ENCODE measurements around the gene KLHL29.
A peak's percentile ranks its signal among the peaks of the same experiment; 100 is the strongest.

KLHL29 gene

DNA sequence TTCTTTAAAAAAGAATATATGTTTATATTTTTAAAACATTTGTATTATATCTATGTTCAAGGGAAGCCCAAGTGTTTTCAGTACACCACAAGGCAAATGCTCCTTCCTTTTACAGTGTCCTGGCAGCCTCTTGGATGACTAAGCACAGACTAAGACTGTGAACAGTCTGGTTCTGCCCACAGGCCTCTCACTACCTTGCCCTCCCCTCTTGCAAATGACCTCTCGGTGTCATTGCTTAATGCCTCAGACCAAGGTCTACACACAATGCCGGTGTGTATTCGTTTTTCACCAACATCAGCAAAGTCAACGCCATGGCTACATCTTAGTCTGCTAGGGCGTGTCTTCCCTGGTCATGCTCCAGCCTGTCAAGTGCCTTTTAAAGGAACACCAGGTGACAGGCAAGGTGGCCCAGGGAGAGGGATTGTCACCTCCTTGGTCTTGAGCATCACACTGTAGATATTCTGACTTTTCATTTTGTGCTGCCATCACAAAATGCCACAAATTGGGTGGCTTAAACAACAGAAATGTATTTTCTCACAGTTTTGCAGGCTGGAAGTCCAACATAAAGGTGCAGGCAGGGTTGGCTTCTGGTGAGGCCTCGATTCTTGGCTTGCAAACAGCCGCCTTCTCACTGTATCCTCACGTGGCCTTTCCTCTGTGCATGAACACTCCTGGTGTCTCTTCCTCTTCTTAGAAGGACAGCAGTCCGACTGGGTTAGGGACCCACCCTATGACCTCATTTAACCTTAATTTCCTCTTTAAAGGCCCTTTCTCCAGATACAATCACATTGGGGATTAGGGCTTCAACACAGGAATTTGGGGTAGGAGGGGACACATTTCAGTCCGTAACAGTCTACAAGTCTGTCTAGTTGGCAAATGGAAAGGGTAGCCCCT is 266.5 kb downstream of the KLHL29 start:
- no peak for DNase-seq

DNA sequence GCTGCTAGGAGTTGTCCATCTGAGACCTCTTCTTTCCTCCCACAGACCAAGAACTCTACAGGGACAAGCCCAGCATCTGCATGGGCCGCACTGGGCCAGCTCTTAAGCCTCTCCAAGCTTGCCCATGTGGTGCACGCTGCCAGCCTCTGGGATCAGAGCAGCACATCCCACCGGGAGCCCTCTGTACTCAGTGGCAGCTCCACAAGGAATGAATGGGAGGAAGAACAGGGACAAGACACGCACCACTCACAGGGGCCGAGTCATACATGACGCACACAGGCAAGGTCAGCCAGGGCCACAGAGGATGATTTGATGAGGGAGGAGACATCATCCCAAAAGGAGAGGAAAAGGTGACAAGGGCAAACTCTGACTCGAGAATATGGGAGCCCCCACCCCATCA is 268.3 kb downstream of the KLHL29 start:
- no peak for DNase-seq

DNA sequence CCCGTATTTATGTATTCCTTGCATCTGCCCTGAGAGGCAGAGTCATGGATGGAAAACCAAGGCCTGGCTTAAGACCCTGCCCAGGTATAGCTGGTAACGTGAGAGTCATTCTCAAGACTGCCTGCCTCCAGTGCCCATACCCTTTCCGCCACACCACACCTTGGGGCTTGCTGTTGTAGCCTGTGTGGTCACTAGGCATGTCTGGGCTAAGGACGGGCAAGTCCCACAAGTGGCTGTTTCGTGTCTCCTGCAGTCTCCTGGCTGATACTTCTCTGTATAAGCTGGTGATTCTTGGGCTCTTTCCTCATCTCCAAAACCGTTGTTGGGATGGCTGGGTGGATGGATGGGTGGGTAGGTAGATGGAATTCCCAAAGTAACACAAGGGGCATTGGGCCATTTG is 269.8 kb downstream of the KLHL29 start:
- DNase-seq: no peak

DNA sequence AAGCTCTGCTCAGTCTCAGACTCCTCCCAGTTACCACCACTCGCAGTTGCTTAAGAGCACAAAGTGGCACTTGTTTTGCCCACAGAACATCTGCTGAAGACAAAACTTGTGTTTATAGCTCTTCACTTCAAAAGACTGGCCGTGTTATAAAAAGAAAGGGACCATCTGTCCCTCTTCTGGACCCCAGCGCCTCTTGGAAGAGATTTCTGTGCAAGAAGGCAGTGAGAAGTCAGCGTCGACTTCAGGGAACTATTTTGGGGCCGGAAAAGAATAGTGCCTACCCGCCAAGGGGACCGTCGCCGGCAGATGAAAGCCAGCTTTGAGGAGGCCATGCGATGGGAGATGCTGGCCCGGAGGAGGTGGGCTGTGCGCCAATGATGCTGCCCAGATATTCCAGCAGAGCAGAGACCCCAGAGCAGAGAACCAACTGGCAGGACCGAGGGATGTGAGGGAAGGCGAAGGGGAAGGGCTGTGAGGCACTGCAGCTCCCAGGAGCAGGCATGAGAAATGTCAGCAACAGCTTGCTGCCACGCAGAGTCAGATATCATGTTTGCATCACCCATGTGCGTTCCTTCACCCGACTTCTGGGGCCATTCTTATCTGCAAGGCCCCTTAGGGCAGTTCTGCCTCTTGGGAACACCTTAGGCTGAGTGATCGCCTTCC is 271.1 kb downstream of the KLHL29 start:
- peak in 11 of 56 donors; percentile 13 to 55 (median 20) for DNase-seq

DNA sequence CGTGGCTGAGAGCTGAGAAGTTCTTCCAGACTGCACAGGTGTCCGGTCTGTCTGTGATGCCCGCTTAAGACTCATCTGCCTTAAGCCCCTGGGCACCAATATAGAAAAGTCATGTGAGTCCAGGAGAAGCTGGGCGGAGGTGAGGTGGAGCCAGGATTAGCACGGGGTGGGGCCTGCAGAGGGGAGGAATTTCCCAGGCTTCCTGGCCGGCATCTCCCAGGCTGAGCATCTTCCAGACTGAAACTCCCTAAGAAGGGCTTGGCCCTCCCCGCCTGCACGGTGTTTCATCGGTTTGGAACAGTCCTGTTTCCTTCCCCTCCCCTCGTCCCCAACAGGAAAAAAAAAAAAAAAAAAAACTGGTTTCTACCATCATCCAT is 271.6 kb downstream of the KLHL29 start:
- peak in 1 of 56 donors; percentile 35 for DNase-seq

DNA sequence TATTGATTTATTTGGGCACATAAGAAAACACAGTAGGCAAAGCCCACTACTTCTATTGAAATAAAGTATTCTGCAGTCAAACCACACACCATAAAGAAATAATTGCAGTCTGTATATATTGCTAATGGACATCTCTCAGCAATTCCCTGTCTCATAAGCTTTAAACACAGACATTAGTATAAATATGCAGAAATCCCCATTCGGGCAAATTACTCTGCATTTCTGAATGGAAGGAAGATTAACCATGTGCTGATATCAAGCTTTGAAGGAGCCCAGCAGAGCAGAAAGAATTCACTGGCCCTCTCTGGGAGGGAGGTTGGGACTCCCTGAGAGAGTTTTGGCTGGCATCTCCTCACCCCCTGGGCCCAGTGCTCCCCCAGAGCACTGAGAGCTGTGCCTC is 272.4 kb downstream of the KLHL29 start:
- no peak for DNase-seq

DNA sequence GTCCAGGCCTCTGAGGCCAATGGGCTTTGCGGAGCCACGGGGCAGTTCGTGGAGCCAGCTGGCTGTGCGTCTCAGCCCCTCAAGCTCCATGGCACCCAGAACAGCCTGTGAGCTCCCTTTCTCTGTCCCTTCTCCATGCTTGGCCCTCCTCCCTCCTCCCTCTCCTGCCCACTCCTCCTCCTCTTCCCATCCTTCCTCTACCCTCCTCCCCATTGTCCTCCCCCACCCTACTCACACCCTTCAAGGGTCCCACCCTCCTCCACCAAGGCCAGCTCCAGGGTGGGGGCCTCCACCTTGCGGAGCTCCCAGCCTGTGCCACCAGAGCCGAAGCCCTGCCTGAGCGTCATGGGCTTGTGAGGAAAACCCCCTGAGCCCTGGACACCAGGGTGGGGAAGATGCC is 273.0 kb downstream of the KLHL29 start:
- no peak for DNase-seq

DNA sequence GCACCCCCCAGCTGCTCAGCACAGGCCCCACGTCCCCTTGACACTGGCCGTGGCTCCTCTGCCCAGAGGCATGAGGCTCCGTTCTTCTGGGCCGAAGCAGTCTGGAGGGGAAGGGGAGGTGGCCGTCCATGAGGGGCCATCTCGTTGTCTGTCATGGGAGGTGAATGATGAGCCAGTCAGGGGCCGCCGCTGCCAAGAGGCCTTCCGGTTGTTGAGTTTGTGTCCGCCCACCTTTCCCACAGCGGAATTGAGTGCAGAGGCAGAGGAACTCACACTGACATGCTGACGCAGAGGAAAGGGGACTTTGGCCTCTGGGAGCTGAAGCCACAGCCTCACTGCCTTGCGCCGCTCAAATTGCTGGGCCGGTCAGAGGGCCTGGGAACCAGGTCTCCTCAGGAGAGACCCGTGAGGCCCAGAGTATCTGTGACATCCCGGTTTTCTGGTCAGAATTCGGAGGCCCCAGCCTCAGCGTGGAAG is 273.5 kb downstream of the KLHL29 start:
- no peak for DNase-seq

DNA sequence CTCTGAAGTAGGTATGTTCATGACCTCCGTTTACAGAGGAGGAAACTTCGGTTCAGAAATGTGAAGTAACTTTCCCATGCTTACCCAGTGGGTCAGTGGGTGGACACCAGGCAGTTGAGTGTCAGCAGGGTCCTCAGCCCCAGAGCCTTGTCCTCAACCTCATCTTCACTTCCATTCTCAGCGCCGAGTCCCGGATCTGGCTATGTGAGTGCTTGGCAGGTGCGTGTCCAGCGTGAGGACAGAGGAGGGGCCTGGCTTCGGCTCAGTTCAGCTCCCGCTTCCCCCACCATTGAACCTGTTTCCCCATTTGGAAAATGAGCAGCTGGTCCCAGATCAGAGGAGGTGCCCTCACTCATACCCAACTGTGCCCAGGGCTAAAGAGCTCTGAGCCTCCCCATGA is 274.3 kb downstream of the KLHL29 start:
- DNase-seq: no peak

DNA sequence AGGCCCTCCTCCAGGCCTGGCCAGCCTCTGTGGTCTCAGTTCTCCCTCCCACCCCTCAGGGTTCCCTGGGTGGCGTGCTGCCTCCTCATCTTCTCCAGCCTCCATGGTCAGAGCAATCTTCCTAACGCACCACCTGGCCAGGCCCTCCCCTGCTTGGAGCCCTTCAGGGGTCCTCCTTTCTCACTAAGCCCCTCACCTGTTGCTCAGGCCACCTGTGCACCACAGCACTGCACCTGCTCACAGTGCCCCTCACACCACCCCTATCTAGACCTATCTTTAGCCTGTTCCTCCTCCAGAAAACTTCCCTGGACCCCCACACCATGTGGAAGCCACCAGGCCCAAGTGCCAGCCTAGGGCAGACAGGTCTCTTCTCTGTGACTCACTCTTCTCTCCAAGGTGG is 274.8 kb downstream of the KLHL29 start:
- no peak for DNase-seq

DNA sequence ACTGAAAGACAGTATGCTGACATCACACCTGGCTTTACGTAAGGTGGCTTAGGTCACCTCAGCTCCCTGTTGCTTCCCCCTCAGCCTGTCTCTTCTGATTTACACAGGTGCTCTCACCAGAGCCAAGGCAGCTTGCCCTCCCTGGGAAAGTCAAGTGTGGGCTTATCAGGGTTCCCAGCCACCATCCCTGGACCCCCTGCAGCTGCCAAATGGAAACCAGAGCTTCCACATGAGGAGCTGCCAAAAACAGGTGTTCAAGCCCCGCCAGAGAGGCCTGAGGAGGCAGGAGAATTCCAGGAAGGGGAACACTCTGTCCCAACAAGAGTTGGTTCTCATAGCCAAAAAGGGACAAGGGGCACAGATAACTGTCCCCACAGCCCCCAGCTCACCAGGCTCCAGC is 275.3 kb downstream of the KLHL29 start:
- DNase-seq: no peak

DNA sequence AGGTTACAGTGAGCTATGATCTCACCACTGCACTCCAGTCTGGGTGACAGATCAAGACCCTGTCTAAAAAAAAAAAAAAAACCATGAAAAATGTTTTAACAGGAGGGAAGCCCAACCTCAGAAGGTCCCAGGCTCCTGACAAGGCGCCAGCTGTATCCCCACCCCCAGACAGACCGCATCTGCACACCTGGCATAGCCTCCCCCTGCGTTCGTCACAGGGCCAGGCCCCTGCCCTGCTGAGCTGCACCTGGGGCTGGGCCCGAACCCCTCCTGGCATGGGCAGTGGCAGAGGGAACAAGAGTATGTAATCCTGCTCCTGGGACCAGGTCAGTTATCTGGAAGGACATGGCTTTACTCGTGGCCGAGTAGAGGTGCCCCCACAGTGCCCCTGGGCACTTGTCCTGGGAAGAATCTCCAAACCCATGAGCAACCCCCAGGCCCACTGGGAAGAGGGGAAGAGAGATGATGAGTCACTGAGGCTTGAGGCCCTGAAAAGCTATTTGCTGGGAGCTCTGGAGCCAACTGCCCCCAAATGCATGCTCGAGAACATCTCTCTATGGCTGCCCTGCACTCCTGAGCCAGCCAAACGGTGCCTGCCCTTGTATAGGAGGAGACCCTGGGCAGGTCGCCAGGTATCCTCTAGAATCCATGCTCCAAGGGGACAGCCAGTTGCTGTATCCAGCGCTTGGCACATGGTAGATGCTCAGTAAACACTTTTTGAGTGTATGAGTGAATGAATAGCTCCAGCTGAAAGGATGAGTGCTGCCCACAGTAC is 276.5 kb downstream of the KLHL29 start:
- no peak for DNase-seq

DNA sequence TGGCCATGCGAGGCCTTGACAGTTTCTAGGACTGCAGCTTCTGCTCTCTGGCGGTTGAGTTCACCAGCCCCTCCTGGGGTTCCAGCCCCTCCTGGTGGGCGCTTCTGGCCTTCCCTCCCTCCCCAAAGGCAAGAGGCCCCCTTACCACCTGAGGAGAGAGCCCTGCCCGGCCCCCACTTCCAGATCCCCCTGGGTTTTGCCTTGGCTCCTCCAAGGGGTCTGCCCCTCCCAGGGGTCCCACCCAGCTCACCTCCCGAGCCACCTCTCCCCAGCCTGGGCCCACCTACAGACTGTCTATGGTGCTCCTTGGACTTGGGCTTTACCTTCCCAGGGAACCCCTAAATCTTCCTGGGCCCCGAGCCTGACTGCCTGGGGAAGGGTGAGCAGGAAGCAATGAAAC is 277.5 kb downstream of the KLHL29 start:
- no peak for DNase-seq

DNA sequence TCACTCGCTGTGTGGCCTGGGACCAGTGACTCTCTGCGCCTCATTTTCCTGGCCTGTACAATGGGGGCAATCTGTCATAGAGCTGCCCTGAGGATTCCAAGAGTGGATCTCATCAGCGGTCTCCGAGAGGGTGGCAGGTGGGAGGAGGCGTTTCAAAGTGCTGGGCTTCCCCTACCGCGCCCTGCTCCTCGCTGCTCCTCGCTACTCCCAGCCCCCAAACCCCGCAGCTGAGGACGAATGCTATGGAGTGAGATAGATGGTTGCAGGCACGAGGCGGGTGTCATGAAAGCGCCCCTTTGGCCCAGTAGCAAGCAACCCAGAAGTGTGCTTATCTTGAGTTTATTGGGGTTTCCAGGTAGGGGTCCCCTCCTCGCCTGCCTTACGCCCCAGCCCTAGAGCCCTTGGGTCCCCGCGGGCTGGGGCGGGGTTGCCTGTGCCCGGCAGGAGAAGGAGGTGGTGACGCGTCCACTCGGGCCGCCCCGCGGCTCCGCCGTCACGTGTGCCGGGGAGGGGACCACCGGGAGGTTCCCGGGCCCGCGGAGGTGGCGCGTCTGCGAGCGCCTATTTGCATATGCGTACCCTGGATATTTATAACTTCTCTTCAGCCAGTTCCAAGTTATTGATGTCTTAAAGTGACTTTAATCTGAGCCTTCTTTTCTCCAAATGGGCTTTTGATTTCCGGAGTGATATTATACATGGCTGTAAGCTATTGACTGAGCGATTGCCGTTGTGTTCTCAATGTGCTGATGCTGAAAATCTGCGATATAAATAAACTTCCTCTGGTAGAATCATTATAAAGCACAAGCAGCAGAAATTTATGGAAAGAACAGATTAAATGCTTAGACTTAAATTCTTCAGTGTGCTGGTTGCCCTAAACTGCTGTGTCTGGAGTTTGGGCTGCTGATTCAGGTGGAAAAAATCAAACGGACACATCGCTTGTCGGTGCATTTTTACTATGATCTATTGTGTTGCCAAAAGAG is 278.3 kb downstream of the KLHL29 start:
- DNase-seq: peak in 5 of 56 donors; percentile 12 to 33 (median 19)

DNA sequence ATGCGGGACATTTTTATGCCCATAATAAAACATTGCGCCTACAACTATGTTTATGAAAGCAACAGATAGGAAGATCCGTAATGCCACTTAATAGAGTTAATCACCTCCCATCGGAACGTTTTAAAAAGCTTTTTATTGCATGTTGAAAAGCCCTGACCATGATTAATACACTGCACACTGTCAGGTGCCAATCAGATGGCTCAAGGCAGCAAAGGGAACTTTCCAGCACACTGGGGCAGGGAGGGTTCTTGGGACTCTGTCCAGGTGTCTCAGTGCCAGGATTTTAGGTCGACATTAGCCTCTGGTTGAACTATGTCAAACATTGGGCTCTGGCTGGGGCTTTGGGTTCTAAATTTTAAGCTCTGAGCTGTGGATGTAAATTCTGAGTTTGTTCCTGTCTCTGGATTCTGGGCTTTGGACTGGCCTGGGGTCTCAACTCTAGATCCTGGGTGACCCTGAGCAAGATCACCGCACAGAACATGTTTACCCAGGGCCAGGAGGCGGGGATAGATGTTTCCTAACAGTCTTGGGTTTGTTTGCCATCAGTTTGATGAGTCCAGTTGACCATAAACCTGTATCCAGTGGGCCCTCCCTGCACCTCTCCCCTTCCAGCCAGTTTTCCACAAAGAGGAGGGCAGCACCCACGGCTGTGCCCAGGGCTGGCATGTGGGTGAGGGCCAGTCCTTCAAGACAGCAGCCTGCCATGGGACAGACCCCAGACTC is 279.2 kb downstream of the KLHL29 start:
- DNase-seq: no peak

DNA sequence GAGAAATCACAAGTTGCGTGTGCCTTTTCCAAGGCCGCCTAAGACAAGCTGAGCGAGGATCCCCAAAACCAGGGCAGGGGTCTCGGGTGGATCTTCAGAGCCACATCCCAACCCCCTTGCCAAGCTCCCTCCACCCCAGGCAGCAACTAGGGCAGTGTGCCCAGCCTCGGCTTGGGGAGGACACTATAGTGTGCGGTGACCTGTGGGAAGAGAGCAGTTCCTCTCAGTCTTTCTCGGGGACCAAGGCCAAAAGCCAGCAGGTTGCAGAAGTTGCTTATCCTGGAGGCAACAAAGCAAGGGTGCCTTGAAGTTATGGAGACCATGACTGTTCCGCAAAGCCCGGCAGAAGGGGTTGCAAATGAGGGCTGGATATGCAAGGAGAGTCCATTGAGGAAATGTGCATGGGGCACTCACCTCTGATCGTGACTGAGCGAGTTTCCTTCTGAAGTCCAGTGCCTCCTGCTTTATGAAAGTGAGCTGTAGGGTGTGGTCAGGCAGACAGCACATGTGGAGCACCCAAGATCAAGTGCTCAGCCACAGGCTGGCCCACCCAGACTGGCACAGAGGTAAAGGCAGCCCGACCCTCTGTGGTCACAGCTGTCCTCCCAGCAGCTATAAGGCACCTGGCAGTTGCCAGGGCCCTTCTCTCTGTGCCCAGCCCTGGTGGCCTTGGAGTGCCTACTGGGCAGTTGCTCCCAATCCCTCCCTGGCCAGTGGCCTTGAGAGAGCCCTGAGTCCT is 281.4 kb downstream of the KLHL29 start:
- no peak for DNase-seq

DNA sequence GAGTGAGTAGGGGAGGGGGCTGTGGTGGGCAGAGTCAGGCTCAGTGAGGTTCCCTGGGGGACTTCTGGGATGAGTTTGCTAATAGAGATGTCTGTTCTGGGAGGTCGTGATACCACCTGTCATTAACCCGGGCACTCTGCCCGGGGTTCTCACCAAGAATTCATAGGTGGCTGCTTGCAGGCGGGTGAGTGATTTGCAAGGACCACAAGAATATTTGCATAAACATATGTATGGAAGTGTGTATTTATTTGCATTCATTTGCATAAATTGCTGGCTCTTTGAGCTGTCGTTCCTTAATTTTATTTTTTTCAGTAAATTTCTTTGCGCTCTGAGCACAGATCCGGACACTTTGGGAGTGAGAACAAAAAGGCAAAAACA is 282.0 kb downstream of the KLHL29 start:
- no peak for DNase-seq

DNA sequence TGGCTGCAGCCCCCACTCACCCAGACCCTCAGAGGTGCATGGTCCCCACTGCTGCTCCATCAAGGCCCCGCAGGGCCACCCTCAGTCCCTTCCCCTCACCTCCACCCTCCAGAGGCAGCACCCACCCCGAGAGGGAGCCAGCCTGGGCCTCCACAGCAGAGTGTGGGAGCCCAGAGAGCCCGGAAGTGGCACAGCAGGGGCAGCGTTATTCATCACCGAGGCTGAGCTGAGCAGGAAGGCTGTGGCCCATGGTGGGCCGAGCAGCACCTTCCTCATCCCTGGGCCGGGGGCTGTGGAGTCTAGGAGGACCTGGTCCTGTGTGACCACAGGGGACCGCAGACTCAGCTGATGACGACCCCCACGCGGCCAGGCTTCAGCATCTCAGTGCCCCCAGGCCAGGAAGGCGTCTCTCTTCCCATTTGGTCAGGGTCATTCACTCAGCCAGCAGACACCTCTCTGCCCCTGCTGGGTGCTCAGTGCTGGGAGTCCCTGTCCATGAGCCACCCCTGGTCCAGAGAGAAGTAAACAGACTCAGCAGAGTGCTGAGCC is 283.9 kb downstream of the KLHL29 start:
- no peak for DNase-seq
